ENCODE results near the gene MKKS. TPM values are rescaled to one million over a fixed set of nuclear protein-coding genes. Genes with fewer than 3 reads are reported as not detected.
A peak's percentile ranks its signal among the peaks of the same experiment; 100 is the strongest.

The MKKS gene
- total and polyA plus RNA-seq, 10 of the 15 experiments (the other 5 are each of a cell fraction or from before 2014, with no cell fraction given) = 4.3 to 17.9 (median 7.7) TPM

DNA sequence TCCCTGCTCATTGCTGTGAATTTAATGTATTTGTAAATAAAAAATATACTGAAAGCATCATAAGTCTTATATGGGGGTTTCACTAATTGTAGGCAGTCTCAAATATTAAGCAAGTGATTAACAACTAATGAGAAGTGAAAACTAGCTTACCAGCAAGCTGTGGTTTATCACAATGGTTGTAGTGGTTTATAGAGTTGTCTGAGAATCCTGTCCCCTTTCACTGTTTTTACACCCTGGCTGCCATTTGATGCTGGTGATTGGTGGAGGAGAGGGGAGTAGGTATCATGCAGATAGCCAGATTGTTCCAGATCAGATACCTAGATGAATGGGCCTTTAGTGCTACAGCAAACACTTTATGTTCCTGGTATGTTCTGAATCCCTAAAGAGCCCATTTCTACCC is 6.0 kb downstream of the MKKS start (continued):
- TF ChIP-seq, protein P1, sequence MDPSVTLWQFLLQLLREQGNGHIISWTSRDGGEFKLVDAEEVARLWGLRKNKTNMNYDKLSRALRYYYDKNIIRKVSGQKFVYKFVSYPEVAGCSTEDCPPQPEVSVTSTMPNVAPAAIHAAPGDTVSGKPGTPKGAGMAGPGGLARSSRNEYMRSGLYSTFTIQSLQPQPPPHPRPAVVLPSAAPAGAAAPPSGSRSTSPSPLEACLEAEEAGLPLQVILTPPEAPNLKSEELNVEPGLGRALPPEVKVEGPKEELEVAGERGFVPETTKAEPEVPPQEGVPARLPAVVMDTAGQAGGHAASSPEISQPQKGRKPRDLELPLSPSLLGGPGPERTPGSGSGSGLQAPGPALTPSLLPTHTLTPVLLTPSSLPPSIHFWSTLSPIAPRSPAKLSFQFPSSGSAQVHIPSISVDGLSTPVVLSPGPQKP (IDR thresholded peaks at IDR 0.05; ENCODE audit: low read depth, low read length) = no peak
- TF ChIP-seq ZNF24 (IDR thresholded peaks at IDR 0.05) (no peak), CBX3 (IDR thresholded peaks at IDR 0.05; ENCODE audit: borderline replicate concordance, low read depth) (no peak), SP1 (IDR thresholded peaks at IDR 0.05; ENCODE audit: low read depth, low read length) (no peak), NFYB (IDR thresholded peaks at IDR 0.05; ENCODE audit: insufficient read depth, low read depth, low read length) (no peak), SPI1 (IDR thresholded peaks at IDR 0.05; ENCODE audit: borderline replicate concordance, insufficient read depth, low read depth, low read length) (peak; percentile 26; the same call in 1 of the 2 replicates), SREBF2 (IDR thresholded peaks at IDR 0.05; ENCODE audit: low read length) (no peak), TCF3 (IDR thresholded peaks at IDR 0.05; ENCODE audit: borderline replicate concordance, insufficient read depth, low read depth, low read length) (no peak), FOXM1 (IDR thresholded peaks at IDR 0.05; ENCODE audit: low read depth, low read length) (no peak), MYC (IDR thresholded peaks at IDR 0.05; ENCODE audit: insufficient read depth, insufficient read length, insufficient replicate concordance, low read length, severe bottlenecking) (no peak), RELA (IDR thresholded peaks at IDR 0.05; ENCODE audit: borderline replicate concordance, partially characterized antibody) (no peak), NRF1 (conservative IDR thresholded peaks at IDR 0.05; ENCODE audit: low read depth, low read length) (no peak), ASH2L (IDR thresholded peaks at IDR 0.05; ENCODE audit: borderline replicate concordance, low read depth) (no peak), MTA3 (IDR thresholded peaks at IDR 0.05; ENCODE audit: borderline replicate concordance, low read length) (no peak), SMAD5 (IDR thresholded peaks at IDR 0.05; ENCODE audit: low read depth) (no peak), BHLHE40 (IDR thresholded peaks at IDR 0.05; ENCODE audit: borderline replicate concordance in 1 of 2, low read depth in 2 of 2, low read length in 1 of 2) (peak; percentile 32 to 54; a peak in 1 of 4 replicates)
- TF ChIP-seq, protein P2, sequence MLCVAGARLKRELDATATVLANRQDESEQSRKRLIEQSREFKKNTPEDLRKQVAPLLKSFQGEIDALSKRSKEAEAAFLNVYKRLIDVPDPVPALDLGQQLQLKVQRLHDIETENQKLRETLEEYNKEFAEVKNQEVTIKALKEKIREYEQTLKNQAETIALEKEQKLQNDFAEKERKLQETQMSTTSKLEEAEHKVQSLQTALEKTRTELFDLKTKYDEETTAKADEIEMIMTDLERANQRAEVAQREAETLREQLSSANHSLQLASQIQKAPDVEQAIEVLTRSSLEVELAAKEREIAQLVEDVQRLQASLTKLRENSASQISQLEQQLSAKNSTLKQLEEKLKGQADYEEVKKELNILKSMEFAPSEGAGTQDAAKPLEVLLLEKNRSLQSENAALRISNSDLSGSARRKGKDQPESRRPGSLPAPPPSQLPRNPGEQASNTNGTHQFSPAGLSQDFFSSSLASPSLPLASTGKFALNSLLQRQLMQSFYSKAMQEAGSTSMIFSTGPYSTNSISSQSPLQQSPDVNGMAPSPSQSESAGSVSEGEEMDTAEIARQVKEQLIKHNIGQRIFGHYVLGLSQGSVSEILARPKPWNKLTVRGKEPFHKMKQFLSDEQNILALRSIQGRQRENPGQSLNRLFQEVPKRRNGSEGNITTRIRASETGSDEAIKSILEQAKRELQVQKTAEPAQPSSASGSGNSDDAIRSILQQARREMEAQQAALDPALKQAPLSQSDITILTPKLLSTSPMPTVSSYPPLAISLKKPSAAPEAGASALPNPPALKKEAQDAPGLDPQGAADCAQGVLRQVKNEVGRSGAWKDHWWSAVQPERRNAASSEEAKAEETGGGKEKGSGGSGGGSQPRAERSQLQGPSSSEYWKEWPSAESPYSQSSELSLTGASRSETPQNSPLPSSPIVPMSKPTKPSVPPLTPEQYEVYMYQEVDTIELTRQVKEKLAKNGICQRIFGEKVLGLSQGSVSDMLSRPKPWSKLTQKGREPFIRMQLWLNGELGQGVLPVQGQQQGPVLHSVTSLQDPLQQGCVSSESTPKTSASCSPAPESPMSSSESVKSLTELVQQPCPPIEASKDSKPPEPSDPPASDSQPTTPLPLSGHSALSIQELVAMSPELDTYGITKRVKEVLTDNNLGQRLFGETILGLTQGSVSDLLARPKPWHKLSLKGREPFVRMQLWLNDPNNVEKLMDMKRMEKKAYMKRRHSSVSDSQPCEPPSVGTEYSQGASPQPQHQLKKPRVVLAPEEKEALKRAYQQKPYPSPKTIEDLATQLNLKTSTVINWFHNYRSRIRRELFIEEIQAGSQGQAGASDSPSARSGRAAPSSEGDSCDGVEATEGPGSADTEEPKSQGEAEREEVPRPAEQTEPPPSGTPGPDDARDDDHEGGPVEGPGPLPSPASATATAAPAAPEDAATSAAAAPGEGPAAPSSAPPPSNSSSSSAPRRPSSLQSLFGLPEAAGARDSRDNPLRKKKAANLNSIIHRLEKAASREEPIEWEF (IDR thresholded peaks at IDR 0.05; ENCODE audit: insufficient replicate concordance, low read depth, low read length) = no peak
- TF ChIP-seq, protein P3, sequence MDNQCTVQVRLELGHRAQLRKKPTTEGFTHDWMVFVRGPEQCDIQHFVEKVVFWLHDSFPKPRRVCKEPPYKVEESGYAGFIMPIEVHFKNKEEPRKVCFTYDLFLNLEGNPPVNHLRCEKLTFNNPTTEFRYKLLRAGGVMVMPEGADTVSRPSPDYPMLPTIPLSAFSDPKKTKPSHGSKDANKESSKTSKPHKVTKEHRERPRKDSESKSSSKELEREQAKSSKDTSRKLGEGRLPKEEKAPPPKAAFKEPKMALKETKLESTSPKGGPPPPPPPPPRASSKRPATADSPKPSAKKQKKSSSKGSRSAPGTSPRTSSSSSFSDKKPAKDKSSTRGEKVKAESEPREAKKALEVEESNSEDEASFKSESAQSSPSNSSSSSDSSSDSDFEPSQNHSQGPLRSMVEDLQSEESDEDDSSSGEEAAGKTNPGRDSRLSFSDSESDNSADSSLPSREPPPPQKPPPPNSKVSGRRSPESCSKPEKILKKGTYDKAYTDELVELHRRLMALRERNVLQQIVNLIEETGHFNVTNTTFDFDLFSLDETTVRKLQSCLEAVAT (IDR thresholded peaks at IDR 0.05) = 0 out of 2 replicates have a peak, but pooled peaks have one; percentile 51
- TF ChIP-seq, protein P4, sequence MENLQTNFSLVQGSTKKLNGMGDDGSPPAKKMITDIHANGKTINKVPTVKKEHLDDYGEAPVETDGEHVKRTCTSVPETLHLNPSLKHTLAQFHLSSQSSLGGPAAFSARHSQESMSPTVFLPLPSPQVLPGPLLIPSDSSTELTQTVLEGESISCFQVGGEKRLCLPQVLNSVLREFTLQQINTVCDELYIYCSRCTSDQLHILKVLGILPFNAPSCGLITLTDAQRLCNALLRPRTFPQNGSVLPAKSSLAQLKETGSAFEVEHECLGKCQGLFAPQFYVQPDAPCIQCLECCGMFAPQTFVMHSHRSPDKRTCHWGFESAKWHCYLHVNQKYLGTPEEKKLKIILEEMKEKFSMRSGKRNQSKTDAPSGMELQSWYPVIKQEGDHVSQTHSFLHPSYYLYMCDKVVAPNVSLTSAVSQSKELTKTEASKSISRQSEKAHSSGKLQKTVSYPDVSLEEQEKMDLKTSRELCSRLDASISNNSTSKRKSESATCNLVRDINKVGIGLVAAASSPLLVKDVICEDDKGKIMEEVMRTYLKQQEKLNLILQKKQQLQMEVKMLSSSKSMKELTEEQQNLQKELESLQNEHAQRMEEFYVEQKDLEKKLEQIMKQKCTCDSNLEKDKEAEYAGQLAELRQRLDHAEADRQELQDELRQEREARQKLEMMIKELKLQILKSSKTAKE (IDR thresholded peaks at IDR 0.05; ENCODE audit: low read depth, poor library complexity, severe bottlenecking) = peak; percentile 80

Measured in GM12878 (cell line).